Prostate gland (tissue), 2 donors: Measurements from ENCODE around the gene ZFYVE27. TPM values are rescaled to one million over a fixed set of nuclear protein-coding genes. Genes with fewer than 3 reads are reported as not detected.

Source experiments
- DNase-seq: peaks from one replicate; pipeline ENCODE4 v3.0.0-alpha.2; 2019; ENCODE audit warnings: low spot score
- H3K27ac ChIP-seq, 2 donors: fragments of 200-600 bp; sonication (generic); 2 replicates each; pipeline ENCODE4 v1.5.1; 2017 to 2019
- H3K27me3 ChIP-seq: fragments of 200-600 bp; sonication (generic); replicated peaks from 2 replicates; pipeline ENCODE4 v1.5.1; 2019; ENCODE audit not compliant: insufficient read depth
- H3K36me3 ChIP-seq, 2 donors: fragments of 200-600 bp; sonication (generic); 1 replicate in 1 of 2; 2 replicates in 1 of 2; pipeline versions ENCODE4 v1.5.1 to v1.8.1; 2017 to 2019
- H3K4me1 ChIP-seq: fragments of 200-600 bp; sonication (generic); replicated peaks from 2 replicates; pipeline ENCODE4 v1.5.1; 2019
- H3K4me3 ChIP-seq, 2 donors: fragments of 200-600 bp; sonication (generic); 2 replicates each; pipeline ENCODE4 v1.5.1; 2017 to 2019
- H3K9me3 ChIP-seq: fragments of 200-600 bp; sonication (generic); 2 replicates; pipeline ENCODE4 v1.5.1; 2017
- POLR2A ChIP-seq: fragments of 450-650 bp; IDR thresholded peaks from one replicate; pipeline ENCODE4 v1.6.1; 2016; ENCODE audit warnings: antibody characterized with exemption, mild to moderate bottlenecking
- POLR2AphosphoS5 ChIP-seq: sonication (generic); formaldehyde crosslinking; IDR thresholded peaks from one replicate; pipeline ENCODE4 v1.6.1; 2017; ENCODE audit warnings: antibody characterized with exemption
- WGBS: methylation state at CpG from one replicate; pipeline ENCODE4 v1.1.5; 2018; 5-methylcytosine and 5-hydroxymethylcytosine counted together
- intact Hi-C: fragments of 100-400 bp; cut with DNase I; formaldehyde crosslinking; loops from one replicate; pipeline ENCODE4 v1.14.2; 2022
- total RNA-seq, 2 donors: library from RNA; depleted of rRNA; stranded (reverse); fragments of >200 nt; gene quantifications; one replicate each; pipeline ENCODE4 v1.1.0, GENCODE V29; 2016
- TF ChIP-seq, protein P1 (sequence below), 4 experiments: fragments of 200-600 bp in 2 of 4; fragments of 450-650 bp in 2 of 4; sonication (generic) in 2 of 4; IDR thresholded peaks; 1 replicate in 3 of 4; 2 replicates in 1 of 4; pipeline ENCODE4 v1.5.1; 2016 to 2019; ENCODE audit warnings: antibody characterized with exemption in 4 of 4, mild to moderate bottlenecking in 2 of 4, moderate library complexity in 2 of 4

Gene ZFYVE27
- total RNA-seq, 2 donors from 2014 or later = 15.3 to 41.4 TPM

DNA sequence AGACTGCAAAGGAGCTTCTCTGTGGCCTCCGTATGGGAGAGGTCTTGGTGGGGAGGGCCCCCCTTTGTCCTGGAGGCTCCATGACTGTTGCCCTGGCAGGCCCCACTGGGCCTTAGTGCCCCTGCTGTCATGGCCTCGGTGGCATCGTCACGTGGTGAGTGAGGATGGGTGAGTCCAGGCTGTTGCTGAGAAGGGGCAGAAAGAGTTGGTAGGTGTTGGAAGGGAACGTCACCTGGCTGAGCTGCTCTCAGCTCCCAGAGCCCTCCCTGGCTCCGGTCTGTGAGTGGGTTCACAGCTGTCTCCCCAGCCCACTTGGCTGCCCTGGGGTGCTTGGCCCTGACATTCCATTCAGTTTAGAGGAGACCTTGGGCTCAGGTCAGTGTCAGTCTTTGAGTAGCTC is 18.8 kb downstream of the ZFYVE27 start:
- 92% methylated on average over 6 of the region's 6 CpGs for WGBS
- H3K4me1 ChIP-seq = no peaks in the 10 kb centered on the region
- intact Hi-C loops = no loop called here
- TF ChIP-seq POLR2AphosphoS5 (no peak), POLR2A (no peak)
- TF ChIP-seq, protein P1, sequence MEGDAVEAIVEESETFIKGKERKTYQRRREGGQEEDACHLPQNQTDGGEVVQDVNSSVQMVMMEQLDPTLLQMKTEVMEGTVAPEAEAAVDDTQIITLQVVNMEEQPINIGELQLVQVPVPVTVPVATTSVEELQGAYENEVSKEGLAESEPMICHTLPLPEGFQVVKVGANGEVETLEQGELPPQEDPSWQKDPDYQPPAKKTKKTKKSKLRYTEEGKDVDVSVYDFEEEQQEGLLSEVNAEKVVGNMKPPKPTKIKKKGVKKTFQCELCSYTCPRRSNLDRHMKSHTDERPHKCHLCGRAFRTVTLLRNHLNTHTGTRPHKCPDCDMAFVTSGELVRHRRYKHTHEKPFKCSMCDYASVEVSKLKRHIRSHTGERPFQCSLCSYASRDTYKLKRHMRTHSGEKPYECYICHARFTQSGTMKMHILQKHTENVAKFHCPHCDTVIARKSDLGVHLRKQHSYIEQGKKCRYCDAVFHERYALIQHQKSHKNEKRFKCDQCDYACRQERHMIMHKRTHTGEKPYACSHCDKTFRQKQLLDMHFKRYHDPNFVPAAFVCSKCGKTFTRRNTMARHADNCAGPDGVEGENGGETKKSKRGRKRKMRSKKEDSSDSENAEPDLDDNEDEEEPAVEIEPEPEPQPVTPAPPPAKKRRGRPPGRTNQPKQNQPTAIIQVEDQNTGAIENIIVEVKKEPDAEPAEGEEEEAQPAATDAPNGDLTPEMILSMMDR (IDR thresholded peaks at IDR 0.05) = no peak
- H3K9me3 ChIP-seq = no peaks in the 10 kb centered on the region
- H3K27ac ChIP-seq = no peak overlapping the region
- no peak for DNase-seq
- H3K4me3 ChIP-seq = no peak overlapping the region
- H3K36me3 ChIP-seq = peaks cover 15 to 22% of the 10 kb centered on the region in 2 donors
- no peaks in the 10 kb centered on the region for H3K27me3 ChIP-seq

DNA sequence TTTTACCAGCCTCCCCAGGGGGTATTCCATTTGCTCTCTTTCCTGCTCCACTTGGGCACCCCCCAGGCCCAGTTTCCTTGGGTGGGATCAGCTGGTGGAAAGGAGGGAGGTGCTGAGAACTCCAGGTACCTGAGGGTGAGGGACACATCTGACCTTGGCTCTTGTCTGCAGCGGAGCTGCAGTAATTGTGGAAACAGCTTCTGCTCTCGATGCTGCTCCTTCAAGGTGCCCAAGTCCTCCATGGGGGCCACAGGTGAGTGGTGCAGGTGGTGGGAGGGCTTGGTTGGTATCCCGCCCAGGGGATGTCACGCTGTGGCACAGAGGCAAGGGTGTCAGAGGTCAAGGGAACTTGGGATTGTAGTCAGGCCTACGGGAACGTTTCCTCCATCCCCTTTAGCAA is 20.5 kb downstream of the ZFYVE27 start:
- 86% methylated on average over 6 of the region's 6 CpGs for WGBS
- TF ChIP-seq POLR2A = no peak
- no peak for TF ChIP-seq POLR2AphosphoS5
- TF ChIP-seq, protein P1 (IDR thresholded peaks at IDR 0.05) = no peak
- H3K36me3 ChIP-seq = peaks cover 9 to 22% of the 10 kb centered on the region in 2 donors

DNA sequence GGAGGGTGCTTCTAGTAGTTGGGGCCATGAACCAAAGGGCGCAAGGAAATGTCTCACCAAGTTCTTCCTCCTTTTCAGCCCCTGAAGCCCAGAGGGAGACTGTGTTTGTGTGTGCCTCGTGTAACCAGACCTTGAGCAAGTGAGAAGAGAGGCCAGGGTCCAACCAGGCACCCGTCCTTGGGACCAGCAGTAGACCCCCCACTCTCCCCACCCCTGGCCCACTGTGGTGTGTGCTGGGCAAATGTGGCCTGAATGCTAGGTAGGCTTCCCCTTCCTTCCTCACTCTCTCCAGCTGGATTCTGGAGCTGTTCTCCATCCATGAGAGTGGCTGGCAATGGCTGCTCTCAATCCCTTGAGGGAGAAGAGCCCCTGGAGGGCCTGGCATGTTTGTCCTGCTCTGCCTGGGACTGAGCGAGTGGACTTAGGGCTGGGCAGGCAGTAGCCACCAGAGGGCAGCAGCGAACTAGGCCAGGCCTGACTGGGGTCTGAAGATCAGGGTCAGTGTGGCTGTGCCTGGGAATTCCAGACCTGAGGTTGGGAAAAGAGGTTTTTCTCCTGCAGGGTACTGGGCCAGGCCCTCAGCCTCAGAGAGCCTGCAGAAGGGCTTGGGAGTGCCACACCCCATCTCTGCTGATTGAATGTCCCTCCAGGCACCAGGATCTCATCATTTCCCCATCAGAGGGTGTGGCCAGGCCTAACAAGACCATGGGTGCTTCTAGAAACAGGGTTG is 22.4 kb downstream of the ZFYVE27 start:
- H3K4me3 ChIP-seq = no peak overlapping the region
- intact Hi-C loops = loop anchor here (2.0 kb wide), 1 partner anchor 109 kb away; no protein-coding TSS in a partner anchor
- H3K36me3 ChIP-seq = peaks cover 2 to 6% of the 10 kb centered on the region in 2 donors
- no peaks in the 10 kb centered on the region for H3K27me3 ChIP-seq
- no peaks in the 10 kb centered on the region for H3K4me1 ChIP-seq
- no peak for TF ChIP-seq POLR2A
- TF ChIP-seq, protein P1 (IDR thresholded peaks at IDR 0.05) = peak in 3 of 4 experiments; percentile 47 to 68 (median 51)
- no peak for TF ChIP-seq POLR2AphosphoS5
- DNase-seq = peak; percentile 21
- H3K27ac ChIP-seq = no peak overlapping the region
- no peaks in the 10 kb centered on the region for H3K9me3 ChIP-seq
- 64% methylated on average over 4 of the region's 5 CpGs for WGBS

More for the DNA sequence above, 20.5 kb downstream of the ZFYVE27 start:
- intact Hi-C loops = no loop called here
- Histone ChIP-seq H3K4me1 (no peaks in the 10 kb centered on the region), H3K9me3 (no peaks in the 10 kb centered on the region), H3K4me3 (no peak overlapping the region), H3K27me3 (no peaks in the 10 kb centered on the region), H3K27ac (no peak overlapping the region)
- DNase-seq = no peak

DNA sequence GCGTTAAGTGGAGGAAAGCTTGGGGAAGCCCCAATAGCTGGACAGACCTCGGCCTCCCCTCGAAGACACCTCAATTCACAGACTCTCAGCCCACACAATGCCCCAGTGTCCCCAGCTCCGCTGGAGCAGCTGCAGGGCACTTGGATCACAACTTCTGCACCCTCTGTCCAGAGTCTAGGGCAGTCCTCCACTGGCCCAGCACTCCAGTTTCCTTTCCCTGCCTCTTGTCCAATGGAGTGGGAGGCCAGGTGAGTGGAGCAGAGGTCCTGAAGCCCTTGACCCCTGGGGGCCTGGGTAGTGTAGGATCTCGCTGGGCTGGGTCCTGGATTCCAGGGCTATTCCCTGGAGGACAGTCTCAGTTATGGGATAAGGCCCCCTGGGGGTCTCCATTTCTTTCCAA is 23.0 kb downstream of the ZFYVE27 start:
- DNase-seq = no peak
- H3K27ac ChIP-seq = no peak overlapping the region
- peaks cover 2 to 6% of the 10 kb centered on the region in 2 donors for H3K36me3 ChIP-seq
- no peak overlapping the region for H3K4me3 ChIP-seq
- 73% methylated on average over 5 of the region's 5 CpGs for WGBS
- no peaks in the 10 kb centered on the region for H3K4me1 ChIP-seq
- no peak for TF ChIP-seq POLR2AphosphoS5
- TF ChIP-seq, protein P1 (IDR thresholded peaks at IDR 0.05) = no peak
- TF ChIP-seq POLR2A = no peak
- no peaks in the 10 kb centered on the region for H3K27me3 ChIP-seq
- intact Hi-C loops = loop anchor here (2.0 kb wide), 1 partner anchor 109 kb away; no protein-coding TSS in a partner anchor
- H3K9me3 ChIP-seq = no peaks in the 10 kb centered on the region
